HEK293 (cell line): ENCODE measurements around the gene COP1.
"Not testable (repeated sequence)": the region's sequence is repeated elsewhere in the genome, so short reads cannot be mapped to it uniquely, and the experiment has no call there.

Source experiments
- ATF2 ChIP-seq: fragments of 450-650 bp; formaldehyde crosslinking; IDR thresholded peaks from 2 replicates; pipeline ENCODE4 v1.5.1; 2016; ENCODE audit warnings: missing biosample characterization, missing genetic modification characterization, low read depth
- CTCF ChIP-seq: fragments of 450-650 bp; formaldehyde crosslinking; IDR thresholded peaks from 2 replicates; pipeline ENCODE4 v1.5.1; 2016; ENCODE audit warnings: missing biosample characterization, missing genetic modification characterization
- REPIN1 ChIP-seq: fragments of 450-650 bp; formaldehyde crosslinking; IDR thresholded peaks from 2 replicates; pipeline ENCODE4 v1.5.1; 2017; ENCODE audit warnings: missing biosample characterization, missing genetic modification characterization, low read depth
- REST ChIP-seq: fragments of 450-650 bp; formaldehyde crosslinking; IDR thresholded peaks from 2 replicates; pipeline ENCODE4 v1.5.1; 2016; ENCODE audit warnings: missing biosample characterization, missing genetic modification characterization
- TSHZ1 ChIP-seq: fragments of 450-650 bp; formaldehyde crosslinking; IDR thresholded peaks from 2 replicates; pipeline ENCODE4 v1.5.1; 2016; ENCODE audit warnings: missing biosample characterization, missing genetic modification characterization, borderline replicate concordance
- ZBTB21 ChIP-seq: fragments of 450-650 bp; formaldehyde crosslinking; IDR thresholded peaks from 2 replicates; pipeline ENCODE4 v1.5.1; 2017; ENCODE audit warnings: missing biosample characterization, missing genetic modification characterization
- ZNF114 ChIP-seq: fragments of 450-650 bp; formaldehyde crosslinking; IDR thresholded peaks from 2 replicates; pipeline ENCODE4 v1.5.0; 2017; ENCODE audit warnings: missing biosample characterization, missing genetic modification characterization
- ZNF24 ChIP-seq: fragments of 450-650 bp; formaldehyde crosslinking; IDR thresholded peaks from 2 replicates; pipeline ENCODE4 v1.5.1; 2016; ENCODE audit warnings: missing biosample characterization, missing genetic modification characterization
- ZNF274 ChIP-seq, 2 experiments: fragments of 200-500 bp in 1 of 2; fragments of 450-650 bp in 1 of 2; sonication (Bioruptor generic) in 1 of 2; formaldehyde crosslinking in 1 of 2; IDR thresholded peaks; 2 replicates each; pipeline versions ENCODE4 v1.5.1 to v1.6.1; 2014 to 2016; ENCODE audit warnings: borderline replicate concordance in 1 of 2, inconsistent platforms in 1 of 2, low read length in 1 of 2, missing biosample characterization in 1 of 2, missing genetic modification characterization in 1 of 2
- ZNF354C ChIP-seq: fragments of 450-650 bp; formaldehyde crosslinking; IDR thresholded peaks from 2 replicates; pipeline ENCODE4 v1.5.1; 2016; ENCODE audit warnings: missing biosample characterization, missing genetic modification characterization, low read depth, borderline replicate concordance
- ZNF776 ChIP-seq: fragments of 450-650 bp; formaldehyde crosslinking; IDR thresholded peaks from 2 replicates; pipeline ENCODE4 v1.5.0; 2017; ENCODE audit warnings: missing biosample characterization, missing genetic modification characterization, borderline replicate concordance

- TF ChIP-seq TSHZ1 (tag by site-specific recombination); ZNF114 (tag by site-specific recombination); ZNF24 (tag by site-specific recombination); ZNF776; ZNF274 (IDR thresholded peaks at IDR 0.05; ENCODE audit: low read length); ZNF274 (tag by site-specific recombination; IDR thresholded peaks at IDR 0.05; ENCODE audit: borderline replicate concordance); ZBTB21 (tag by site-specific recombination); ZNF354C (tag by site-specific recombination); REST (tag by site-specific recombination); CTCF (tag by site-specific recombination); ATF2; REPIN1: not testable (repeated sequence)
These were observed 212.4 kb downstream of the COP1 start for GRCh38 chr1:175994660-175995059.
